ENCODE results near the gene ZNF318.
"Not testable (repeated sequence)": the region's sequence is repeated elsewhere in the genome, so short reads cannot be mapped to it uniquely, and the experiment has no call there.

ZNF318 gene

DNA sequence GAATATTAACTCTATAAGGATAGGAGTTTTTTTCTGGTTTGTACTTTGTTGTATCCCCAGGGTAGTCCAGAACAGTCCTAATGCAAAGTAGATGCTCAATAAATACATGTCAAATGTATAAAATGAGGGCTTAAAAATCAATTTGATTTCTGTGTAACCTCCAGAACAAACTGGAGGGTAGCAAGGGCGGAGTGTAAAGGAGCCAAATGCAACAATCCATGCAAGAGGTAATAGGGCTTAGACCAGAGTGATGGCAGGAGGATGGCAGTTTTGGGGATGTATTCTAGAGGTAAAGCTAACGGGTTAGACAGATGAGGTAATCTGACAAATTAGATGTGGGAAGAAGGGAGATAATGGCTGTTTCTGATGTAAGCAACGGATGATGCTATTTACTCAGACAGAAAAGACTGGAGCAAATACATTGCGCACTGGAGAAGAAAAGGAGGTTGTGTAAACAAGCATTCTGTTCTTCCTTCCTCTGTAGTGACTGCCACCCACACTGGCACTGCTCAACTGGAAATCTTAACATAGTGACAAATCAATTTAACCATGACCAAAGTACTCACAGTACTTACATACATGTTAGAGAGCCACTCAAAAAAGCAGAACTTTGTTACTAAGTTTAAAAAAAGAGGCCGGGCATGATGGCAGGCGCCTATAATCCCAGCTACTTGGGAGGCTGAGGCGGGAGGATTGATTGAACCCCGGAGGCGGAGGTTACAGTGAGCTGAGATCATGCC, 2.0 kb downstream of the ZNF318 start:
- Histone ChIP-seq H3K4me1 (ENCODE audit: control insufficient read depth in 1 of 2, insufficient read depth in 1 of 2, low read depth in 1 of 2, low read length in 1 of 2) (peaks cover 23% of the 10 kb centered on the region in 2 experiments), H3K36me3 (peaks cover 30% of the 10 kb centered on the region), H3K27ac (no peak overlapping the region), H3K9me3 (no peaks in the 10 kb centered on the region), H3K4me3 (ENCODE audit: low read depth in 1 of 2, low read length in 1 of 2) (no peak overlapping the region), H3K27me3 (peaks cover 10% of the 10 kb centered on the region)
- TF ChIP-seq, protein P1, sequence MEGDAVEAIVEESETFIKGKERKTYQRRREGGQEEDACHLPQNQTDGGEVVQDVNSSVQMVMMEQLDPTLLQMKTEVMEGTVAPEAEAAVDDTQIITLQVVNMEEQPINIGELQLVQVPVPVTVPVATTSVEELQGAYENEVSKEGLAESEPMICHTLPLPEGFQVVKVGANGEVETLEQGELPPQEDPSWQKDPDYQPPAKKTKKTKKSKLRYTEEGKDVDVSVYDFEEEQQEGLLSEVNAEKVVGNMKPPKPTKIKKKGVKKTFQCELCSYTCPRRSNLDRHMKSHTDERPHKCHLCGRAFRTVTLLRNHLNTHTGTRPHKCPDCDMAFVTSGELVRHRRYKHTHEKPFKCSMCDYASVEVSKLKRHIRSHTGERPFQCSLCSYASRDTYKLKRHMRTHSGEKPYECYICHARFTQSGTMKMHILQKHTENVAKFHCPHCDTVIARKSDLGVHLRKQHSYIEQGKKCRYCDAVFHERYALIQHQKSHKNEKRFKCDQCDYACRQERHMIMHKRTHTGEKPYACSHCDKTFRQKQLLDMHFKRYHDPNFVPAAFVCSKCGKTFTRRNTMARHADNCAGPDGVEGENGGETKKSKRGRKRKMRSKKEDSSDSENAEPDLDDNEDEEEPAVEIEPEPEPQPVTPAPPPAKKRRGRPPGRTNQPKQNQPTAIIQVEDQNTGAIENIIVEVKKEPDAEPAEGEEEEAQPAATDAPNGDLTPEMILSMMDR (IDR thresholded peaks at IDR 0.05) = no peak

DNA sequence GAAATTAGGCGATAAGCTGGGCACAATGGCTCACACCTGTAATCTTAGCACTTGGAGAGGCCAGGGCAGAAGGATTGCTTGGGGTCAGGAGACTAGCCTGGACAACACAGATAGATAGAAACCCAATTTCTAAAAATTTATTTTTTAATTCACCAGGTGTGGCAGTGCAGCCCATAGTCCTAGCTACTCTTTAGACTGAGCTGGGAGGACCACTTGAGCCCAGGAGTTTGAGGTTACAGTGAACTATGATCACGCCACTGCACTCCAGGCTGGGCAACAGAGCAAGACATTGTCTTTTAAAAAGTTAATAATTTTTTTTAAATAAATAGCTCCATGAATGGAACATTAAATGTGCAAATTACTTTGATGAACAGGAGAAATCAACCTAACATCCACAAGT, 8.2 kb downstream of the ZNF318 start:
- peaks cover 86% of the 10 kb centered on the region for H3K36me3 ChIP-seq
- no peaks in the 10 kb centered on the region for H3K9me3 ChIP-seq
- H3K27me3 ChIP-seq = no peaks in the 10 kb centered on the region
- no peak overlapping the region for H3K4me3 ChIP-seq (ENCODE audit: low read depth in 1 of 2, low read length in 1 of 2)
- no peaks in the 10 kb centered on the region for H3K4me1 ChIP-seq (ENCODE audit: control insufficient read depth in 1 of 2, insufficient read depth in 1 of 2, low read depth in 1 of 2, low read length in 1 of 2)
- H3K27ac ChIP-seq = no peak overlapping the region
- TF ChIP-seq, protein P1 (IDR thresholded peaks at IDR 0.05) = no peak

DNA sequence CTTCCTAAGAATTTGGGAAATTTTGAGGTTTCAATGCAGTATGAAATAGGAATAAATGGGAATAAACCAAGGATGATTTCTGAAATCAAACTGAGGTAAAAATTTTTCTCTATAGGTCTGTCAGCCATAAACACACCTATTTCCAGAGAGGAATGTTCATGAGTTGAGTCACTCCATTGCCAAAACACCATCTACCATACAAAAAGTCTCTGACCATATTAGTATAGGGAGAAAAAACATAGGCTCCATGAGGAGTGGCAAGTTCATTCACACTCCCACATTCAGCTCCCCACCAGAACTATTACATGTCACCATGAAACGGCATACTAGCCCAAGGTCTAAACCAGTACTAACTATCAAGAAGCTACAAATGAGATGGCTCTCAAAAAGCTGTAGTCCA, 9.6 kb downstream of the ZNF318 start:
- Histone ChIP-seq H3K36me3 (peaks cover 93% of the 10 kb centered on the region), H3K4me1 (ENCODE audit: control insufficient read depth in 1 of 2, insufficient read depth in 1 of 2, low read depth in 1 of 2, low read length in 1 of 2) (no peaks in the 10 kb centered on the region), H3K27me3 (no peaks in the 10 kb centered on the region), H3K9me3 (no peaks in the 10 kb centered on the region), H3K27ac (no peak overlapping the region), H3K4me3 (ENCODE audit: low read depth in 1 of 2, low read length in 1 of 2) (no peak overlapping the region)
- TF ChIP-seq, protein P1 (IDR thresholded peaks at IDR 0.05) = no peak

DNA sequence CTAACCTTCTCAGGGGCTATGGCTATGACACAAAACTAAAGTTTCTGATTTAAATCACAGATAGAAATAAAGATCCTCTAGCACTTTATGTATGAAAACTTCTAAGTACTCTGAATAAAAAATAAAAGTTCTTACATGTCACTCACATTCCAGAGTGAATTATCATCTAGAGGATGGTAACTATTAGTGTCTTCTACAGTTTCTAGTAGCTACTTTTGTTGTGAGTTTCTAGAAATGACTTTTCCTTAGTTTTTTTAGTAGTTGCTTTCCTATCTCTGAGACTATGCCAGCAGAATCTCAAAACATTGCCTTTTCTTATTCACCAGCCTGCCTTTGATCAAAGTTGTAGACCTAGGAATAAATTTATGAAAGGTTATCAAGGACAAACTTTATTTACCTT, 10.1 kb downstream of the ZNF318 start:
- no peaks in the 10 kb centered on the region for H3K9me3 ChIP-seq
- TF ChIP-seq, protein P1 (IDR thresholded peaks at IDR 0.05) = no peak
- no peaks in the 10 kb centered on the region for H3K4me1 ChIP-seq (ENCODE audit: control insufficient read depth in 1 of 2, insufficient read depth in 1 of 2, low read depth in 1 of 2, low read length in 1 of 2)
- peaks cover 93% of the 10 kb centered on the region for H3K36me3 ChIP-seq
- H3K27me3 ChIP-seq = no peaks in the 10 kb centered on the region
- H3K4me3 ChIP-seq (ENCODE audit: low read depth in 1 of 2, low read length in 1 of 2) = no peak overlapping the region
- H3K27ac ChIP-seq = no peak overlapping the region

DNA sequence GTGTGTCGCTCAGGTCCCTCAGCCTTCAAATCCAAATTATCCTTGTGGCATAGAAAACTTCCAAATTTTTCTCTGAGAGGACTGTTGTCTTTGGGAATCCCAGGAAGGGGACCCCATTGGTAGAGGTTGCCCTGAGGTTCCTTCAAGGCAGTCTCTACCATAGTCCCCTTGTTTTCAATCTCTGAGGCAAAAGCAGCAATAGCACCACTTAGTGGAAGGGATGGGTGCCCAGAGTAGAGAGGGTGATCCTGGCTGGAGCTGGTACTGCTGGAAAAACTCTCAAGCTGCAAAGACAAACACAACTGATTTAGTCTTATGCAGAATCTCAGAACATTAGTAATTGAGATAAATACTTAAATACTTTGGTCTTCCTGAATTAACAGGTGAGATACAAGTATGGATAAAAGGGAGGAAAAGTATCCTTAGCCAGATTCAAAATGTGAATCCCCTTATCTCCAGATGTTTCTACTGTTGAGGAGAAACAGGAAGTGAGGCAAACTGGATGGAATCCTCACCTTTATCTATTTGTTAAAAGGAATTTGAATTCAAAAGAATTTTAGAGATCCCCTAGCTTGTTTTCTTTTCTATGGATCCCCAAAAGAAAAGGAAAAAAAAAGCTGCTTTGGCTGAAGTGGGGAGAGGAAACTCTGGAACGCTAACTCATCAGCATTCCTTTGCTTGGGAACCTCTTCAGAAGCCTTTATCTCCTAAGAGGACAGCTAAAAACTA, 13.4 kb downstream of the ZNF318 start:
- Histone ChIP-seq H3K9me3 (no peaks in the 10 kb centered on the region), H3K36me3 (peaks cover 84% of the 10 kb centered on the region), H3K27ac (no peak overlapping the region), H3K27me3 (no peaks in the 10 kb centered on the region), H3K4me3 (ENCODE audit: low read depth in 1 of 2, low read length in 1 of 2) (no peak overlapping the region), H3K4me1 (ENCODE audit: control insufficient read depth in 1 of 2, insufficient read depth in 1 of 2, low read depth in 1 of 2, low read length in 1 of 2) (no peaks in the 10 kb centered on the region)
- TF ChIP-seq, protein P1 (IDR thresholded peaks at IDR 0.05) = no peak

DNA sequence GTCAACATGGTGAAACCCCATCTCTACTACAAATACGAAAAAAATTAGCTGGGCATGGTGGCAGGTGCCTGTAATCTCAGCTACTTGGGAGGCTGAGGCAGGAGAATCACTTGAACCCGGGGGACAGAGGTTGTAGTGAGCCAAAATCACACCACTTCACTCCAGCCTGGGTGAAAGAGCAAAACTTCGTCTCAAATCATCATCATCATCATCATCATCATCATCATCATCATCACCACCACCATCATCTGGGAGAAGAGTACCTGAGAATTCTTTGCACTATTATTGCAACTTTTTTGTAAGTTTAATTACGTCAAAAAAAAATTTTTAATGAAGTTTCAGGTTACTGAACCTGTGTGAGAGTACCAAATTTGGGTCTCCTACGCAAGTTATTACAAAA, 17.5 kb downstream of the ZNF318 start:
- not testable (repeated sequence) for H3K9me3 ChIP-seq; H3K4me3 ChIP-seq (ENCODE audit: low read depth in 1 of 2, low read length in 1 of 2); H3K4me1 ChIP-seq (ENCODE audit: control insufficient read depth in 1 of 2, insufficient read depth in 1 of 2, low read depth in 1 of 2, low read length in 1 of 2); H3K27me3 ChIP-seq; H3K27ac ChIP-seq
- peaks cover 72% of the 10 kb centered on the region for H3K36me3 ChIP-seq
